Vagina (tissue), 2 donors: ENCODE results near the gene ZIC2. TPM values are rescaled to one million over a fixed set of nuclear protein-coding genes. Genes with fewer than 3 reads are reported as not detected.

Experiments used
- DNase-seq, 2 donors: peaks; one replicate each; pipeline ENCODE4 v3.0.0-alpha.2; 2017; ENCODE audit errors: extremely low spot score in 2 of 2
- H3K27ac ChIP-seq: fragments of 200-600 bp; sonication (generic); one replicate; pipeline ENCODE4 v1.5.1; 2019
- H3K27me3 ChIP-seq: fragments of 200-600 bp; sonication (generic); one replicate; pipeline ENCODE4 v1.5.1; 2019
- H3K36me3 ChIP-seq, 2 donors: fragments of 200-600 bp; sonication (generic); one replicate each; pipeline ENCODE4 v1.5.1; 2017 to 2019
- H3K4me1 ChIP-seq: fragments of 200-600 bp; sonication (generic); one replicate; pipeline ENCODE4 v1.5.1; 2019
- H3K4me3 ChIP-seq, 2 donors: fragments of 200-600 bp; sonication (generic); 1 replicate in 1 of 2; 2 replicates in 1 of 2; pipeline ENCODE4 v1.5.1; 2016 to 2019
- H3K9me3 ChIP-seq: fragments of 200-600 bp; sonication (generic); one replicate; pipeline ENCODE4 v1.5.1; 2019
- CTCF ChIP-seq, 3 experiments: fragments of 450-650 bp in 2 of 3; fragments of 200-600 bp in 1 of 3; sonication (generic) in 1 of 3; IDR thresholded peaks; one replicate each; pipeline ENCODE4 v1.5.1; 2017 to 2019; ENCODE audit warnings: antibody characterized with exemption in 3 of 3, mild to moderate bottlenecking in 2 of 3, moderate library complexity in 2 of 3
- POLR2A ChIP-seq, 2 donors: fragments of 450-650 bp; IDR thresholded peaks; one replicate each; pipeline ENCODE4 v1.6.1; 2017; ENCODE audit warnings: antibody characterized with exemption in 2 of 2, mild to moderate bottlenecking in 2 of 2, moderate library complexity in 2 of 2
- POLR2AphosphoS5 ChIP-seq, 2 donors: sonication (generic); formaldehyde crosslinking; IDR thresholded peaks; one replicate each; pipeline ENCODE4 v1.9.0; 2017; ENCODE audit warnings: antibody characterized with exemption in 2 of 2, mild to moderate bottlenecking in 2 of 2, low read depth in 1 of 2; ENCODE audit not compliant: insufficient read depth in 1 of 2
- intact Hi-C: fragments of 100-400 bp; cut with DNase I; formaldehyde crosslinking; loops from one replicate; pipeline ENCODE4 v1.15.1; 2023
- total RNA-seq: library from RNA; depleted of rRNA; stranded (reverse); fragments of >200 nt; gene quantifications from one replicate; pipeline ENCODE4 v1.2.3, GENCODE V29; 2016

The ZIC2 gene
- total RNA-seq, 1 donor from 2014 or later = not detected

- no peak for DNase-seq
- intact Hi-C loops = no loop called here
- no peak overlapping the region for H3K27ac ChIP-seq
- H3K4me1 ChIP-seq = peaks cover 21% of the 10 kb centered on the region
- TF ChIP-seq CTCF (IDR thresholded peaks at IDR 0.05) (no peak), POLR2AphosphoS5 (IDR thresholded peaks at IDR 0.05; ENCODE audit: insufficient read depth in 1 of 2, low read depth in 1 of 2) (no peak), POLR2A (IDR thresholded peaks at IDR 0.05) (no peak)
- H3K4me3 ChIP-seq = no peak overlapping the region
- no peaks in the 10 kb centered on the region for H3K36me3 ChIP-seq
- H3K27me3 ChIP-seq = peaks cover 23% of the 10 kb centered on the region
- H3K9me3 ChIP-seq = no peaks in the 10 kb centered on the region
Observed at GRCh38 chr13:99963816-99964339, 17.7 kb upstream of the ZIC2 start.

GRCh38 chr13:99965329-99966000 is 16.1 kb upstream of the ZIC2 start:
- no peak overlapping the region for H3K4me3 ChIP-seq
- H3K27me3 ChIP-seq = peaks cover 20% of the 10 kb centered on the region
- TF ChIP-seq POLR2AphosphoS5 (IDR thresholded peaks at IDR 0.05; ENCODE audit: insufficient read depth in 1 of 2, low read depth in 1 of 2) = no peak
- TF ChIP-seq CTCF (IDR thresholded peaks at IDR 0.05) = no peak
- TF ChIP-seq POLR2A (IDR thresholded peaks at IDR 0.05) = no peak
- DNase-seq = no peak
- no peak overlapping the region for H3K27ac ChIP-seq
- intact Hi-C loops = no loop called here
- peaks cover 24% of the 10 kb centered on the region for H3K4me1 ChIP-seq
- H3K36me3 ChIP-seq = no peaks in the 10 kb centered on the region
- no peaks in the 10 kb centered on the region for H3K9me3 ChIP-seq

GRCh38 chr13:99966064-99966805 is 15.3 kb upstream of the ZIC2 start:
- intact Hi-C loops = no loop called here
- H3K27me3 ChIP-seq = peaks cover 24% of the 10 kb centered on the region

GRCh38 chr13:99967498-99967868 is 14.1 kb upstream of the ZIC2 start:
- intact Hi-C loops = no loop called here
- H3K36me3 ChIP-seq = no peaks in the 10 kb centered on the region
- no peaks in the 10 kb centered on the region for H3K9me3 ChIP-seq
- peaks cover 35% of the 10 kb centered on the region for H3K27me3 ChIP-seq
- no peak overlapping the region for H3K4me3 ChIP-seq
- TF ChIP-seq POLR2A (IDR thresholded peaks at IDR 0.05) (no peak), CTCF (IDR thresholded peaks at IDR 0.05) (no peak), POLR2AphosphoS5 (IDR thresholded peaks at IDR 0.05; ENCODE audit: insufficient read depth in 1 of 2, low read depth in 1 of 2) (no peak)
- H3K27ac ChIP-seq = no peak overlapping the region
- DNase-seq = no peak
- H3K4me1 ChIP-seq = peaks cover 34% of the 10 kb centered on the region

More at GRCh38 chr13:99966064-99966805, 15.3 kb upstream of the ZIC2 start:
- H3K4me1 ChIP-seq = peaks cover 28% of the 10 kb centered on the region
- H3K4me3 ChIP-seq = no peak overlapping the region
- TF ChIP-seq POLR2AphosphoS5 (IDR thresholded peaks at IDR 0.05; ENCODE audit: insufficient read depth in 1 of 2, low read depth in 1 of 2) (no peak), POLR2A (IDR thresholded peaks at IDR 0.05) (no peak), CTCF (IDR thresholded peaks at IDR 0.05) (no peak)
- no peak overlapping the region for H3K27ac ChIP-seq
- H3K9me3 ChIP-seq = no peaks in the 10 kb centered on the region
- no peaks in the 10 kb centered on the region for H3K36me3 ChIP-seq
- no peak for DNase-seq
